ENCODE measurements around the gene ZFR2.

ZFR2 gene

GRCh38 chr19:3873151-3873550 lies 4.3 kb upstream of the ZFR2 start:
- Histone ChIP-seq H3K9me3 (ENCODE audit: low read length) (no peaks in the 10 kb centered on the region), H4K20me1 (ENCODE audit: insufficient read depth, low read length) (no peaks in the 10 kb centered on the region), H3K9me2 (ENCODE audit: low read depth, low read length) (no peaks in the 10 kb centered on the region), H3K36me3 (ENCODE audit: insufficient read depth, low read length) (no peaks in the 10 kb centered on the region), H2AFZ (ENCODE audit: low read length) (no peak overlapping the region), H3F3A (ENCODE audit: insufficient read depth, low read length) (no peaks in the 10 kb centered on the region), H3K27ac (ENCODE audit: low read depth, low read length, poor library complexity, severe bottlenecking) (no peak overlapping the region), H3K4me2 (ENCODE audit: low read length) (no peak overlapping the region), H3K9ac (ENCODE audit: low read length) (no peak overlapping the region), H3K79me2 (ENCODE audit: insufficient read depth, low read length) (no peaks in the 10 kb centered on the region), H3K4me1 (ENCODE audit: insufficient read depth, low read length, severe bottlenecking) (no peaks in the 10 kb centered on the region), H3K4me3 (ENCODE audit: low read depth, low read length, poor library complexity, severe bottlenecking) (no peak overlapping the region), H3K27me3 (ENCODE audit: insufficient read depth, low read length) (no peaks in the 10 kb centered on the region; the same call in 1 of the 2 replicates)
- TF ChIP-seq EZH2 (IDR thresholded peaks at IDR 0.05; ENCODE audit: borderline replicate concordance, low read length) (no peak), CTCF (IDR thresholded peaks at IDR 0.05; ENCODE audit: low read length) (no peak)

- H3K27me3 ChIP-seq (ENCODE audit: insufficient read depth, low read length): no peaks in the 10 kb centered on the region; the same call in 1 of the 2 replicates
- no peak overlapping the region for H3K4me2 ChIP-seq (ENCODE audit: low read length)
- no peaks in the 10 kb centered on the region for H3K9me2 ChIP-seq (ENCODE audit: low read depth, low read length)
- TF ChIP-seq EZH2 (IDR thresholded peaks at IDR 0.05; ENCODE audit: borderline replicate concordance, low read length) (no peak), CTCF (IDR thresholded peaks at IDR 0.05; ENCODE audit: low read length) (no peak)
- no peak overlapping the region for H2AFZ ChIP-seq (ENCODE audit: low read length)
- H3F3A ChIP-seq (ENCODE audit: insufficient read depth, low read length): no peaks in the 10 kb centered on the region
- H3K4me1 ChIP-seq (ENCODE audit: insufficient read depth, low read length, severe bottlenecking): no peaks in the 10 kb centered on the region
- no peak overlapping the region for H3K27ac ChIP-seq (ENCODE audit: low read depth, low read length, poor library complexity, severe bottlenecking)
- H3K4me3 ChIP-seq (ENCODE audit: low read depth, low read length, poor library complexity, severe bottlenecking): no peak overlapping the region
- H4K20me1 ChIP-seq (ENCODE audit: insufficient read depth, low read length): no peaks in the 10 kb centered on the region
- H3K36me3 ChIP-seq (ENCODE audit: insufficient read depth, low read length): no peaks in the 10 kb centered on the region
- H3K9ac ChIP-seq (ENCODE audit: low read length): no peak overlapping the region
- no peaks in the 10 kb centered on the region for H3K79me2 ChIP-seq (ENCODE audit: insufficient read depth, low read length)
- no peaks in the 10 kb centered on the region for H3K9me3 ChIP-seq (ENCODE audit: low read length)
These were observed 668 bp downstream of the ZFR2 start for GRCh38 chr19:3867971-3868769.

- TF ChIP-seq CTCF (IDR thresholded peaks at IDR 0.05; ENCODE audit: low read length): no peak
- no peak for TF ChIP-seq EZH2 (IDR thresholded peaks at IDR 0.05; ENCODE audit: borderline replicate concordance, low read length)
- Histone ChIP-seq H3K36me3 (ENCODE audit: insufficient read depth, low read length) (no peaks in the 10 kb centered on the region), H3K4me3 (ENCODE audit: low read depth, low read length, poor library complexity, severe bottlenecking) (no peak overlapping the region), H4K20me1 (ENCODE audit: insufficient read depth, low read length) (no peaks in the 10 kb centered on the region), H3K27ac (ENCODE audit: low read depth, low read length, poor library complexity, severe bottlenecking) (no peak overlapping the region), H3K27me3 (ENCODE audit: insufficient read depth, low read length) (no peaks in the 10 kb centered on the region; the same call in 1 of the 2 replicates), H3K79me2 (ENCODE audit: insufficient read depth, low read length) (no peaks in the 10 kb centered on the region), H2AFZ (ENCODE audit: low read length) (no peak overlapping the region), H3K4me2 (ENCODE audit: low read length) (no peak overlapping the region), H3K4me1 (ENCODE audit: insufficient read depth, low read length, severe bottlenecking) (no peaks in the 10 kb centered on the region), H3F3A (ENCODE audit: insufficient read depth, low read length) (no peaks in the 10 kb centered on the region), H3K9ac (ENCODE audit: low read length) (no peak overlapping the region), H3K9me2 (ENCODE audit: low read depth, low read length) (no peaks in the 10 kb centered on the region), H3K9me3 (ENCODE audit: low read length) (no peaks in the 10 kb centered on the region)
These were observed 1.8 kb downstream of the ZFR2 start for GRCh38 chr19:3866910-3867638.

Measured in OCI-LY1 (cell line).